Karpas-422 (cell line): ENCODE data around the gene PRPSAP2. TPM values are rescaled to one million over a fixed set of nuclear protein-coding genes. Genes with fewer than 3 reads are reported as not detected.

ENCODE experiments used
- DNase-seq: peaks from one replicate; pipeline ENCODE4 v3.0.0-alpha.2; 2015
- H2AFZ ChIP-seq: fragments of 200-600 bp; sonication (generic); 2 replicates; pipeline ENCODE4 v1.6.1; 2014; ENCODE audit warnings: antibody characterized with exemption, low read length, mixed read lengths
- H3K27ac ChIP-seq: fragments of 200-600 bp; sonication (generic); 2 replicates; pipeline ENCODE4 v1.5.1; 2014; ENCODE audit warnings: mild to moderate bottlenecking, low read length, moderate library complexity
- H3K27me3 ChIP-seq: fragments of 200-600 bp; sonication (generic); 2 replicates; pipeline ENCODE4 v1.6.1; 2014; ENCODE audit warnings: low read length, mixed read lengths
- H3K36me3 ChIP-seq: fragments of 200-600 bp; sonication (generic); 2 replicates; pipeline ENCODE4 v1.6.1; 2014; ENCODE audit warnings: low read length, mixed read lengths; ENCODE audit not compliant: insufficient read depth
- H3K4me1 ChIP-seq: fragments of 200-600 bp; sonication (generic); 2 replicates; pipeline ENCODE4 v1.6.1; 2014; ENCODE audit warnings: mild to moderate bottlenecking, low read length, mixed read lengths
- H3K4me2 ChIP-seq: fragments of 200-600 bp; sonication (generic); 2 replicates; pipeline ENCODE4 v1.6.1; 2014; ENCODE audit warnings: low read length, low read depth, mild to moderate bottlenecking; ENCODE audit not compliant: poor library complexity, severe bottlenecking
- H3K4me3 ChIP-seq: fragments of 200-600 bp; sonication (generic); 2 replicates; pipeline ENCODE4 v1.5.1; 2014; ENCODE audit warnings: mild to moderate bottlenecking, antibody characterized with exemption, low read length, mixed read lengths
- H3K79me2 ChIP-seq: fragments of 200-600 bp; sonication (generic); 2 replicates; pipeline ENCODE4 v1.6.1; 2014; ENCODE audit warnings: mild to moderate bottlenecking, low read length, mixed read lengths
- H3K9ac ChIP-seq: fragments of 200-600 bp; sonication (generic); 2 replicates; pipeline ENCODE4 v1.6.0; 2014; ENCODE audit warnings: low read length
- H3K9me2 ChIP-seq: fragments of 200-600 bp; sonication (generic), shearing (Covaris generic); replicated peaks from 2 replicates; pipeline ENCODE4 v1.6.0; 2014; ENCODE audit warnings: mild to moderate bottlenecking, low read length, moderate library complexity; ENCODE audit not compliant: insufficient read depth
- H3K9me3 ChIP-seq: fragments of 300-700, 200-600 bp; sonication (generic); 2 replicates; pipeline ENCODE4 v1.6.1; 2014; ENCODE audit warnings: low read length, mixed read lengths
- H4K20me1 ChIP-seq: fragments of 200-600 bp; sonication (generic); 2 replicates; pipeline ENCODE4 v1.6.1; 2014; ENCODE audit warnings: mild to moderate bottlenecking, antibody characterized with exemption, low read length, low read depth; ENCODE audit not compliant: insufficient read depth
- total RNA-seq: library from RNA; depleted of rRNA; stranded (reverse); fragments of >200 nt; shearing (Covaris generic); gene quantifications from 2 replicates; pipeline ENCODE4 v1.2.3, GENCODE V29; 2014; ENCODE audit warnings: low replicate concordance

Gene PRPSAP2
- total RNA-seq, 1 experiment from 2014 or later, result 114 TPM

DNA sequence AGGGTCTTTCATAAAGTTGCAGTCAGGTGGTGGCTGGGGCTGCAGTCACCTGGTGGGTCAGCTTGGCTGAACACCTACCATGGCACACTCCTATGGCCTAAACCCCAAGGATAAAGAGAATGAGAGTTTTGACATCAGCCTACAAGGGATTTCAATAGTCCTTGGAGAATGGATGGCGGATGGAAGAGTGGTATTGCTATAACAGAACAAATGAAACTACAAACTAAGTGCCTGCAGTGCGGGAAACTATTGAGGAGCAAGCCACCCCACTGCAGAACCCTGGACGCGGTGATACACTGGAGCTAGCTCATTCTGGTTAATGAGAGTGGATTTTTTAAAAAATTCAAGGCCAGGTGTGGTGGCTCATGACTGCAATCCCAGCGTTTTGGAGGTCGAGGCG is 3.0 kb upstream of the PRPSAP2 start:
- no peaks in the 10 kb centered on the region for H3K9me2 ChIP-seq
- no peaks in the 10 kb centered on the region for H4K20me1 ChIP-seq
- no peaks in the 10 kb centered on the region for H3K27me3 ChIP-seq
- peaks cover 51% of the 10 kb centered on the region for H3K4me1 ChIP-seq
- H2AFZ ChIP-seq, result no peak overlapping the region
- no peaks in the 10 kb centered on the region for H3K9me3 ChIP-seq
- H3K27ac ChIP-seq, result no peak overlapping the region
- peaks cover 44% of the 10 kb centered on the region for H3K79me2 ChIP-seq
- peak overlapping the region; percentile 86 for H3K4me2 ChIP-seq
- peak overlapping the region; percentile 74 for H3K4me3 ChIP-seq
- DNase-seq, result no peak
- no peaks in the 10 kb centered on the region for H3K36me3 ChIP-seq
- peak overlapping the region; percentile 84 for H3K9ac ChIP-seq

DNA sequence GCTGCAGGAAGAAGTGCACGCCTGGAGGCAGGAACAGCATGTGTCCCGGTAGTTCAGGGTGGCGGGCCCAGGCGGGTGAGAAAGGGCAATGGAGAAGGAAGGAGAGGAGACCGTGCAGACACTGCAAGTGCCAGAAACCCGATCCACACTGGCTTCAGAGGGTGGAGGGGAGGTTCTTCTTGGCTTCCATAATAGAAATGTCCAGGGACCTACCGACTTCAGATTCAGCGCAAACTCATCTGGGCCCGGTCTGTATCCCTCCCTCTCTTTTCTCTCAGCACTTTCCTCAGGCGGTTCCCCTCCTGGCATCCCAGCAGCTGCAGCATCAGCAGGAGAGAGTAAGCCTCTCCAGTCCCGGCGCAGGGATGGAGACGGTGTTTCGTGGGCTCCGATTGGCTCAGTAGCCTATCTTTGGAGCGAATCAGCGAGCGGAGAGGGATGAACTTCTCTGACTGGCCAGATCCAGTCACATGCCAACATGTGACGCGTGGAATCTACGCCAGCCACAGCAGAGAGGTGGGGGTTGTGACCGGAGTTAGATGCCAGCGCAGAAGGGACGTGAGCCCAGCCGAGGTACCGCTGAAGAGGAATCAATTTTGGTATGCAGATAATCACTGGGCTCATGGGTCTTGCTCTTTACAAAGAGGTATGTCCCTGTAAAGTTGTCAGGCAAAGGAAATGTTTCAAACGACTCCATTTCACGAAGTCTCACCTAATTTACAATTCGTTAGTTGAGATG is 1.9 kb upstream of the PRPSAP2 start:
- Histone ChIP-seq H3K27ac (peak overlapping the region; percentile 68), H3K27me3 (no peaks in the 10 kb centered on the region), H3K36me3 (0 out of 2 replicates have a peak, but pooled peaks cover 3% of the 10 kb centered on the region), H3K9ac (peak overlapping the region; percentile 84), H3K4me3 (peak overlapping the region; percentile 74), H3K9me3 (no peaks in the 10 kb centered on the region), H3K4me2 (peak overlapping the region; percentile 86), H2AFZ (peak overlapping the region; percentile 76), H3K9me2 (no peaks in the 10 kb centered on the region), H3K4me1 (peaks cover 51% of the 10 kb centered on the region), H4K20me1 (no peaks in the 10 kb centered on the region), H3K79me2 (peaks cover 54% of the 10 kb centered on the region)
- DNase-seq, result peak; percentile 96

DNA sequence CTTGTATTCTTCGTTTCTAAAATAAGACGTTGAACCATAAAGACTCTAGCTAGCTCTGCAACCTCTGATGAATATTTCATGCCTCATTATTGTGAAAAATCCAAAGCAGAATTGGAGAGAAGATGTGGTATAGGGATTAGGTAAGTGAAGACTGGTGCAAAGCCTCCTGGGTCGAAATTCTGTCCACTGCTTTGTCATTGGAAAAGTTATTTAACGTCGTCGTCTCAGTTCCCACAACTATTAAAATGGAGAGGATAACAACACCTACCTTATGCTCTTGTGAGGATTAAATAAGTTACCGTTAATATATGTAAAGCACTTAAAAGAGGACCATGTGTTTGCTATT is 1.4 kb upstream of the PRPSAP2 start:
- Histone ChIP-seq H3K9me3 (no peaks in the 10 kb centered on the region), H3K27ac (peak overlapping the region; percentile 68), H3K9me2 (no peaks in the 10 kb centered on the region), H3K4me2 (peak overlapping the region; percentile 86), H3K36me3 (0 out of 2 replicates have a peak, but pooled peaks cover 3% of the 10 kb centered on the region), H3K4me3 (peak overlapping the region; percentile 74), H3K79me2 (peaks cover 60% of the 10 kb centered on the region), H3K9ac (peak overlapping the region; percentile 77), H3K4me1 (peaks cover 45% of the 10 kb centered on the region), H3K27me3 (no peaks in the 10 kb centered on the region), H4K20me1 (no peaks in the 10 kb centered on the region), H2AFZ (no peak overlapping the region; the same call in 1 of the 2 replicates)
- no peak for DNase-seq

DNA sequence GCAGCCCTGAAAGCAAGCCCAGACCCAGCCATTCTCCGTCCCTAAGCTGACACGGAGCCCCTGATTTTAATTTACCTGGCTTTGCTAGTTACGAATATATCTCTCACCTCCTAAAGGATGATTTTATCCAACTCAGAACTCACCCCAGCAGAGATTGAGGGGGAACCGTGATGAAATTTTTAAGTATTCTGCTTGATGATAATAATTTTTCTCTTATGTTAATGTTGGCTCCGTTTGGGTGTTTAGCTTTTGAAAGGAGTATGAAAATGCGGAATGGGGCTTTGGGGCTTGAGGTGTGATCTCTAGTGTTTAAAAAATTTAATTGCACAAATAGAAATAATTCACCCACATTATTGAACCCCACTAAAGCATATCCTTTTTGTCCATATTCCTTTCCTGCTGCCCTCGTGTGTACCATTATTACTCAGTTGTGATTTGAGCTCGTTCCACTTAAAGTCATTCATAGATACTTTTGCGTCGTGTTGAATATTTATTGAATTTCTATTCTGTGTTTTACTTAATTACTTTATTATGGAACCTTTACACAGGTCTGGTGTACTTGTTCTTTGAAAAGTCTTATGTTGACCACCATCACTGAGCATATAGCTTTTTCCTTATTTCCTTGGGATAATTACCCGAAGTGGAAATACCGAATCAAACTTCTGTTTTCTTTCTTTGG is 775 bp downstream of the PRPSAP2 start:
- H3K9me2 ChIP-seq, result no peaks in the 10 kb centered on the region
- peaks cover 5% of the 10 kb centered on the region; the same call in 1 of the 2 replicates for H4K20me1 ChIP-seq
- peaks cover 77% of the 10 kb centered on the region for H3K79me2 ChIP-seq
- DNase-seq, result peak; percentile 48
- H3K27ac ChIP-seq, result peak overlapping the region; percentile 75
- no peaks in the 10 kb centered on the region for H3K9me3 ChIP-seq
- peaks cover 45% of the 10 kb centered on the region for H3K4me1 ChIP-seq
- peak overlapping the region; percentile 91 for H3K4me3 ChIP-seq
- H3K36me3 ChIP-seq, result 0 out of 2 replicates have a peak, but pooled peaks cover 3% of the 10 kb centered on the region
- H3K27me3 ChIP-seq, result no peaks in the 10 kb centered on the region
- peak overlapping the region; percentile 82 for H3K4me2 ChIP-seq
- peak overlapping the region; percentile 78 for H3K9ac ChIP-seq
- no peak overlapping the region for H2AFZ ChIP-seq

DNA sequence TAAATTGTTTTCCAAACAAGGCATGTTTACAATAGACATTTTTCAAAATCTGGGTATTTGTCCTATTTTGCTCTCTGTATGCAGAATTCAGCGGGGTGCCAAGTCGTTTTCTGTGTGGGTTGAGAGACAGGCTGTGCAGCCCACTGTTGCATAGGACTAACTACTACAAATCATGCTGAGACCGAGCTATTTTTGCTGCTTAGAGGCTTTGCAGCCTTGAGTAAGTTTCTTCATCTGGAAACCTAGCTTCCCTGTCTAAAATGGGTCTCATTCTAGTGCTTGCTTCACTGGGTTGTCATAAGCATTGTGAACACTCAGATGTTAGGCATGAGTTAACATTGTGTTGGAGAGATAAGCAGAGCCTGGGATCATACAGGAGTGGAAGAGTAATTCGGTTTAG is 1.3 kb downstream of the PRPSAP2 start:
- Histone ChIP-seq H3K9ac (peak overlapping the region; percentile 78), H3K27me3 (no peaks in the 10 kb centered on the region), H3K27ac (peak overlapping the region; percentile 75), H4K20me1 (peaks cover 5% of the 10 kb centered on the region; the same call in 1 of the 2 replicates), H3K36me3 (0 out of 2 replicates have a peak, but pooled peaks cover 3% of the 10 kb centered on the region), H3K4me3 (peak overlapping the region; percentile 91), H2AFZ (no peak overlapping the region), H3K4me1 (peaks cover 45% of the 10 kb centered on the region), H3K9me3 (no peaks in the 10 kb centered on the region), H3K79me2 (peaks cover 79% of the 10 kb centered on the region), H3K4me2 (peak overlapping the region; percentile 82), H3K9me2 (no peaks in the 10 kb centered on the region)
- peak; percentile 77 for DNase-seq

DNA sequence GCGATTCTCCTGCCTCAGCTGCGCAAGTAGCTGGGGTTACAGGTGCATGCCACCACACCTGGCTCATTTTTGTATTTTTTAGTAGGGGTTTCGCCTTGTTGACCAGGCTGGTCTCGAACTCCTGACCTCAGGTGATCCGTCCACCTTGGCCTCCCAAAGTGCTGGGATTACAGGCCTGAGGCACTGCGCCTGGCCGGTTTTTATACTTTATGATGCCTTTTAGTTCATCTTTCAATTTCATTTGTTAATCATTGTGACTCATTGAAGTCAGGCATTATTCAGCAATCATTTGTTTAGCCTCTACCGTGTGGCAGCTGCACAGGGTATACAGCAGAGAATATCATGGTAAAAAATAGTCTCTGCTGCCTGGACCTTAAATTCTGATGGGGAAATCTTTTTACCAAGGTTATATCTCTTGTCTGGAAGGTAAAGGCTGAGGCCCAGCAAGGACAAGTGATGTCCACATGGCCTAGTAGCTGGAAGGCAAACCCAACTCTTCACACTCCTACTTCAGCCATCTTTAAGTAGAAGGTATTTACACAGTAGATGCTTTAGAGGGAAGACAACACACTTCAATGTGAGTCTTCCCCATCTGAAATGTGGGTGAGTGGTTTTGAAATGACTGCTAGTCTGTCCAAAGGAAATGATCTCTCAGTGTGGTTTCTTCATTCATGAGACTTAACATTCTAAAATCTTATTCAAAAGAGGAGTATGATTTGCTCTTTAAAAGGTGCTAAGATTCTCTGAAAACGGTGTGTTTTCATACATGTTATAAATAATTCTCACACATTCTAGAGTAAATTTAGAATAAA is 2.4 kb downstream of the PRPSAP2 start:
- Histone ChIP-seq H3K27me3 (no peaks in the 10 kb centered on the region), H3K4me2 (peak overlapping the region; percentile 4), H3K36me3 (peaks cover 12% of the 10 kb centered on the region), H3K9ac (0 out of 2 replicates have a peak overlapping the region, but pooled peaks have one; percentile 2), H3K27ac (peak overlapping the region; percentile 75), H3K9me3 (no peaks in the 10 kb centered on the region), H3K4me1 (peaks cover 34% of the 10 kb centered on the region), H2AFZ (no peak overlapping the region), H3K79me2 (peaks cover 79% of the 10 kb centered on the region), H3K9me2 (no peaks in the 10 kb centered on the region), H4K20me1 (peaks cover 7% of the 10 kb centered on the region; the same call in 1 of the 2 replicates), H3K4me3 (no peak overlapping the region)
- DNase-seq, result no peak

DNA sequence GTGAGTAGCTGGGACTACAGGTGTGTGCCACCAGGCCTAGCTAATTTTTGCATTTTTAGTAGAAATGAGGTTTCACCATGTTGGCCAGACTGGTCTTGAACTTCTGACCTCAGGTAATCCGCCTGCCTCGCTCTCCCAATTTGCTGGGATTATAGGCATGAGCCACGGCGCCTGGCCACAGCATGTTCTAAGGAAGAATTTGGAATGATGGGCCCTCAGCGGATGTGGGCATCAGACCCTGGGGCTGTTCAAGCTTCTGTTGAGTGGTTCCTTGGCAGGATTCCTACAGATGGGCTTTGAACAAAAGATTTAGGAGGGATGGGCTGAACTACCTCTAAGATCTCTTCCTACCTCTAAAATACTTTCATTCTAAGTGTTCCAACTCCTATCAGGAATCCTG is 4.1 kb downstream of the PRPSAP2 start:
- Histone ChIP-seq H3K27ac (no peak overlapping the region), H3K9me2 (no peaks in the 10 kb centered on the region), H4K20me1 (peaks cover 7% of the 10 kb centered on the region; the same call in 1 of the 2 replicates), H3K27me3 (no peaks in the 10 kb centered on the region), H3K9ac (no peak overlapping the region), H3K79me2 (peaks cover 75% of the 10 kb centered on the region), H3K9me3 (no peaks in the 10 kb centered on the region), H3K36me3 (peaks cover 19% of the 10 kb centered on the region), H3K4me1 (peaks cover 27% of the 10 kb centered on the region), H3K4me2 (no peak overlapping the region), H2AFZ (no peak overlapping the region), H3K4me3 (no peak overlapping the region)
- DNase-seq, result no peak
